ENCODE results near the gene KDM2B. TPM values are rescaled to one million over a fixed set of nuclear protein-coding genes. Genes with fewer than 3 reads are reported as not detected.

The KDM2B gene
- total and polyA plus RNA-seq, 7 donors, result 4.8 to 31.7 (median 16.8) TPM

DNA sequence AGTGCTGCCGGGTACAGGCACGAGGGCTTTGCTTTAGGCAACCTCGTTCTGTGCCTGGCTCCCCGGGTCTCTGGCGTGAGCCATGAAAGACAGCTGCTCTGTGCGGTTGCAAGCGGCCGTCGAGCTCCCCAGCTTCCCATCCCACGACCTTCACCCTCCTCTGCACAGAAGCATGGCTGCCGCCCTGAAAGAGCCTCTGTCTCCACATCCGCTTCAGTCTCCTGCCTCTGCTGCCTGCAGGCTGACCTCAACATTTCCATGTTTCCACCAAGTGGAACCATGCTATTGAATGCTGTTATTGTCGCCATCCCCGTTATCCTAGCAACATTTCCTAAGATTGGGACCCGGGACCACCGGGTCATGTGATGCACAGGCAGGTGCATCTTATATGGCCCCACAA lies 57.1 kb downstream of the KDM2B start:
- TF ChIP-seq, protein P1, sequence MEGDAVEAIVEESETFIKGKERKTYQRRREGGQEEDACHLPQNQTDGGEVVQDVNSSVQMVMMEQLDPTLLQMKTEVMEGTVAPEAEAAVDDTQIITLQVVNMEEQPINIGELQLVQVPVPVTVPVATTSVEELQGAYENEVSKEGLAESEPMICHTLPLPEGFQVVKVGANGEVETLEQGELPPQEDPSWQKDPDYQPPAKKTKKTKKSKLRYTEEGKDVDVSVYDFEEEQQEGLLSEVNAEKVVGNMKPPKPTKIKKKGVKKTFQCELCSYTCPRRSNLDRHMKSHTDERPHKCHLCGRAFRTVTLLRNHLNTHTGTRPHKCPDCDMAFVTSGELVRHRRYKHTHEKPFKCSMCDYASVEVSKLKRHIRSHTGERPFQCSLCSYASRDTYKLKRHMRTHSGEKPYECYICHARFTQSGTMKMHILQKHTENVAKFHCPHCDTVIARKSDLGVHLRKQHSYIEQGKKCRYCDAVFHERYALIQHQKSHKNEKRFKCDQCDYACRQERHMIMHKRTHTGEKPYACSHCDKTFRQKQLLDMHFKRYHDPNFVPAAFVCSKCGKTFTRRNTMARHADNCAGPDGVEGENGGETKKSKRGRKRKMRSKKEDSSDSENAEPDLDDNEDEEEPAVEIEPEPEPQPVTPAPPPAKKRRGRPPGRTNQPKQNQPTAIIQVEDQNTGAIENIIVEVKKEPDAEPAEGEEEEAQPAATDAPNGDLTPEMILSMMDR (IDR thresholded peaks at IDR 0.05), result no peak
- no peak for TF ChIP-seq POLR2A (IDR thresholded peaks at IDR 0.05)
- no peak for TF ChIP-seq EP300 (IDR thresholded peaks at IDR 0.05)
- no peak for TF ChIP-seq POLR2AphosphoS5 (IDR thresholded peaks at IDR 0.05)
- intact Hi-C loops (cut with DNase I), result no loop called here
- Histone ChIP-seq H3K4me1 (no peaks in the 10 kb centered on the region), H3K36me3 (peaks cover 0 to 22% (median 2%) of the 10 kb centered on the region in 4 donors), H3K27me3 (no peaks in the 10 kb centered on the region), H3K4me3 (no peak overlapping the region), H3K27ac (peak overlapping the region in 3 of 4 donors; percentile 2 to 29 (median 12)), H3K9me3 (no peaks in the 10 kb centered on the region)
- WGBS, 2 donors, result 76 to 91% methylated on average over 16 of the region's 16 CpGs
- no peak for DNase-seq

DNA sequence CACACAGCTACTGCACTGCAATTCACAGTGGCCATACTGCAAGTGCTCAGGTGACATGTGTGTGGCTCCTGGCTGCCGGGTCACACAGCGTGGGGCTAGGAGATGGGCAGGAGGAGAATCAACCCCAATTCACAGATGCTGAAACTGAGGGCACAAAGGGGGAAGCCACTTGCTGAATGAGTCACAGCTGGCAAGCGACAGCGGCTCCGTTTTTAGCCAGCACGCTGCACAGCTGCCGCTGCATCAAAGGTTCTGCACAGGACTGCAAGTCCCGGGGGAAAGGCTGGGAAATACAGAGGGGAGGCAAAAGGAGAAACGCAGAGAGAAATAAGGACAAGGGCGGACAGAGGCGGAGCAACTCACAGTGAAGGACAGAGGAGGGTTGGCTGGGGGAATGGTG lies 57.9 kb downstream of the KDM2B start:
- no peak for DNase-seq
- no peak for TF ChIP-seq EP300 (IDR thresholded peaks at IDR 0.05)
- TF ChIP-seq POLR2A (IDR thresholded peaks at IDR 0.05), result no peak
- no peak for TF ChIP-seq POLR2AphosphoS5 (IDR thresholded peaks at IDR 0.05)
- TF ChIP-seq, protein P1 (IDR thresholded peaks at IDR 0.05), result no peak
- 72 to 86% methylated on average over 11 of the region's 11 CpGs for WGBS, 2 donors
- Histone ChIP-seq H3K27me3 (no peaks in the 10 kb centered on the region), H3K27ac (peak overlapping the region in 2 of 4 donors; percentile 12 to 29), H3K36me3 (peaks cover 0 to 20% (median 2%) of the 10 kb centered on the region in 4 donors), H3K4me3 (no peak overlapping the region), H3K9me3 (no peaks in the 10 kb centered on the region), H3K4me1 (peaks cover 0 to 5% (median 0%) of the 10 kb centered on the region in 4 donors)
- intact Hi-C loops (cut with DNase I), result no loop called here

DNA sequence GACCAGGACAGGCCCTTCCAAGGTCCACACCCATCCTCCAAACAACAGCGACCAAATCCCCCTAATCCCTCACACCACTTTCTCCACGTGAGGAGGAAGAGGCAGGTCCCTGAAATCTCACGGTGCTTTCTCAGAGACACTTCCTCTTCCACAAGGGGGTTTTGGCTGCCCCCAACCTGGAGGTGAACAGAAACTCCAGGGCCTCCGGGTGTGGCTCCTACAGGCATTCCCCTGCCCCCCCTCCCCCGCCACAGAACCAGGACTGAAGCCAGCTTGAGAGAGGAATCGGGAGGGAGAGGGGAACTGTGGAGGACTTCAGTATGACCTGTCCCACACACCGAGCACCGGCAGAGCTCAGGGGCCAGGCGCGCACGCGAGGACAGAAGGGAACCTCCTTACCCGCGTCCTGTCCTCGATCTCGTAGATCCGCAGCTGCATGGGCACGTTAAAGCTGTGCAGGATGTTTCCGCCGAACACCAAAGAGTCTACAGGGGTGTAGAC lies 60.2 kb downstream of the KDM2B start:
- no peak for TF ChIP-seq POLR2A (IDR thresholded peaks at IDR 0.05)
- TF ChIP-seq, protein P1 (IDR thresholded peaks at IDR 0.05), result no peak
- no peak for TF ChIP-seq POLR2AphosphoS5 (IDR thresholded peaks at IDR 0.05)
- TF ChIP-seq EP300 (IDR thresholded peaks at IDR 0.05), result no peak
- H3K36me3 ChIP-seq, result peaks cover 0 to 20% (median 2%) of the 10 kb centered on the region in 4 donors
- DNase-seq, result no peak
- intact Hi-C loops (cut with DNase I), result no loop called here
- H3K4me1 ChIP-seq, result peaks cover 0 to 7% (median 0%) of the 10 kb centered on the region in 4 donors
- H3K27ac ChIP-seq, result no peak overlapping the region
- H3K4me3 ChIP-seq, result no peak overlapping the region
- no peaks in the 10 kb centered on the region for H3K9me3 ChIP-seq
- no peaks in the 10 kb centered on the region for H3K27me3 ChIP-seq
- WGBS, 2 donors, result 76 to 85% methylated on average over 20 of the region's 20 CpGs

DNA sequence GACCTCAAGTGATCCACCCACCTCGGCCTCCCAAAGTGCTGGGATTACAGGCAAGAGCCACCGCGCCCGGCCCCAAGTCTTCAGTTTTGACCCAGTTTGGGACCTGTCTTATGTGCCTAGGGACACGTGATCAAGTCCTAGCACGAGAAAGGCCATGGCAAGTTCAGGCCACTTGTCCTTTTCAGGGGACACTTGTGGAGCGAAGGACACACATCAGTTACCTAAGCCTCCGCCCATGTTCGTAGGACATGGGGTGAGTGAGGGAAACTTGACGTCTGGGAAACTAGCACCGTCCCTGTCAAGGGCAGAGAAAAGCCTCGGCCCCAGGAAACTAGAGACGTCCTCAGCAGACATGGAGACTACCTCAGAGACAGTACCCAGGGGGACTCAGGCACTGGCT lies 60.7 kb downstream of the KDM2B start:
- peaks cover 0 to 20% (median 2%) of the 10 kb centered on the region in 4 donors for H3K36me3 ChIP-seq
- 92 to 95% methylated on average over 13 of the region's 13 CpGs for WGBS, 2 donors
- H3K27ac ChIP-seq, result no peak overlapping the region
- no peaks in the 10 kb centered on the region for H3K27me3 ChIP-seq
- peaks cover 0 to 7% (median 0%) of the 10 kb centered on the region in 4 donors for H3K4me1 ChIP-seq
- intact Hi-C loops (cut with DNase I), result no loop called here
- H3K9me3 ChIP-seq, result no peaks in the 10 kb centered on the region
- TF ChIP-seq POLR2A (IDR thresholded peaks at IDR 0.05), result no peak
- TF ChIP-seq, protein P1 (IDR thresholded peaks at IDR 0.05), result no peak
- TF ChIP-seq EP300 (IDR thresholded peaks at IDR 0.05), result no peak
- no peak for TF ChIP-seq POLR2AphosphoS5 (IDR thresholded peaks at IDR 0.05)
- H3K4me3 ChIP-seq, result no peak overlapping the region
- no peak for DNase-seq

DNA sequence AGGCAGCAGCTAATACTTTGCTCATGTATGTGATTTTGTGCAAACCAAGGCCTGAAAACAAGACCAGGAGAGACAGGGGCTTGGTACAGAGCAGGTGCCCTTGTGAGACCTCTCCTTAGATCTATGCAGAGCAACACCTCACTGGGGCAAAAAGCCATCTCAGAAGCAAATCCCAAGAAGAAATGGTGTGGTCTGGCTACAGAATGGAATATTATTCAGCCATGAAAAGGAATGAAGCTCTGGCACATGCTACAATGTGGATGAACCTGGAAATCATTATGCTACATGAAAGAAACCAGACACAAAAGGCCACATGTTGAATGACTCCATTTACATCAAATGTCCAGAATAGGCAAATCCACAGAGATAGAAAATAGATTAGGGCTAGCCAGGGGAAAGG lies 61.6 kb downstream of the KDM2B start:
- no peak for TF ChIP-seq POLR2AphosphoS5 (IDR thresholded peaks at IDR 0.05)
- no peak for TF ChIP-seq EP300 (IDR thresholded peaks at IDR 0.05)
- TF ChIP-seq, protein P1 (IDR thresholded peaks at IDR 0.05), result no peak
- TF ChIP-seq POLR2A (IDR thresholded peaks at IDR 0.05), result no peak
- no peaks in the 10 kb centered on the region for H3K27me3 ChIP-seq
- DNase-seq, result no peak
- intact Hi-C loops (cut with DNase I), result no loop called here
- peaks cover 0 to 7% (median 0%) of the 10 kb centered on the region in 4 donors for H3K4me1 ChIP-seq
- H3K4me3 ChIP-seq, result no peak overlapping the region
- peaks cover 0 to 20% (median 2%) of the 10 kb centered on the region in 4 donors for H3K36me3 ChIP-seq
- no peak overlapping the region for H3K27ac ChIP-seq
- H3K9me3 ChIP-seq, result no peaks in the 10 kb centered on the region
